Brain pericyte (primary cell): ENCODE results near the gene ADAM30.

Experiments used
- DNase-seq: peaks from one replicate; pipeline ENCODE4 v3.0.0-alpha.2; 2012; ENCODE audit warnings: low read depth, low spot score

ADAM30 gene

GRCh38 chr1:119896303-119896702 is at the start of gene ADAM30:
Gene ADAM30, minus strand, starts transcription at chr1:119896515. Its CDS starts 179 bp downstream, at chr1:119896336.
- no peak for DNase-seq

DNA sequence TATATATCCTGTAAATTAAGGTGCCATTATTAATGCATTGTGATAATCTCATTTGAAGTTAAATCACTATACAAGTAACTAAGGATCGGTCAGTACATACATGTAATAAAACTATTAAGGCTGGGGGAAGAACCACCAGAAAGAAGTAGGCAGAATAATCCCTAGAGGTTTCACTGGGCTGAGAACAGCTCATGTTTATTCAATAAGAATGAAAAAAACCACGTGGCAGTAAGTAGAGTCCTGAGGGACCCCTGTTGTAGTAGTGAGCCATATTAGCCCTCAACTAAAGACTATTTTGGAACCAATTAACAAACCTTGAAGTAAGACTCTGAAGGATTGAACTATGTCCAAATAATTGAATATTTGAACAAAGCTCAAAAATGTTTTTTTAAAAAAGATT is 46.9 kb upstream of the ADAM30 start:
- no peak for DNase-seq

- DNase-seq: no peak
Observed at GRCh38 chr1:119941392-119941791, 45.1 kb upstream of the ADAM30 start.

GRCh38 chr1:119940697-119941096 is 44.4 kb upstream of the ADAM30 start:
- DNase-seq: no peak

GRCh38 chr1:119937198-119937597 is 40.9 kb upstream of the ADAM30 start:
- no peak for DNase-seq

GRCh38 chr1:119935915-119936314 is 39.6 kb upstream of the ADAM30 start:
- DNase-seq: no peak

- no peak for DNase-seq
Observed at GRCh38 chr1:119935373-119935772, 39.1 kb upstream of the ADAM30 start.

- no peak for DNase-seq
Observed at GRCh38 chr1:119933397-119933796, 37.1 kb upstream of the ADAM30 start.

DNA sequence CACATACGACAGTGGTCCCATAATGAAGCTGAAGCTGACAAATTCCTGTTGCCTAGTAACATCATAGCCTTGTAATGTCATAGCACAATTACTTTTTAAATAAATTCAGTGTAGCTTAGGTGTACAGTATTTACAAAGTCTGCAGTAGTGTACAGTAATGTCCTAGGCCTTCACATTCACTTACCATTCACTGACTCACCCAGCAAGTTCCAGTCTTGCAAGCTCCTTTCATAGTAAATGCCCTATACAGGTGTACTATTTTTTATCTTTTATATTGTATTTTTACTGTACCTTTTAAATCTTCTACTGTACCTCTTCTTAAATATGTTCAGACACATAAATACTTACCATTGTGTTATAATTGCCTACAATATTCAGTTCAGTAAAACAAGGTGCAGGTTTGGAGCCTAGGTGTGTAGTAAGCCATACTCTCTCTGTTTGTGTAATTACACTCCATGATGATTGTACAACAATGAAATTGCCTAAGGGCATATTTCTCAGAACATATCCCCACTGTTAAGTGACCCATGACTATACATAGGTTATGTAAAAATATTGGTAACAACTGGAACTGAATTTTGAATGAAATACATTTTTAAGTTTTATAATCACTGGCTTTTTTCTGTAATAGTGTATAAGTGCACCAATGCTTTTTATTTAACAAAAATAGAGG is 33.5 kb upstream of the ADAM30 start:
- no peak for DNase-seq

- DNase-seq: no peak
Observed at GRCh38 chr1:119926553-119926952, 30.2 kb upstream of the ADAM30 start.

GRCh38 chr1:119924948-119925898 is 28.9 kb upstream of the ADAM30 start:
- DNase-seq: no peak

DNA sequence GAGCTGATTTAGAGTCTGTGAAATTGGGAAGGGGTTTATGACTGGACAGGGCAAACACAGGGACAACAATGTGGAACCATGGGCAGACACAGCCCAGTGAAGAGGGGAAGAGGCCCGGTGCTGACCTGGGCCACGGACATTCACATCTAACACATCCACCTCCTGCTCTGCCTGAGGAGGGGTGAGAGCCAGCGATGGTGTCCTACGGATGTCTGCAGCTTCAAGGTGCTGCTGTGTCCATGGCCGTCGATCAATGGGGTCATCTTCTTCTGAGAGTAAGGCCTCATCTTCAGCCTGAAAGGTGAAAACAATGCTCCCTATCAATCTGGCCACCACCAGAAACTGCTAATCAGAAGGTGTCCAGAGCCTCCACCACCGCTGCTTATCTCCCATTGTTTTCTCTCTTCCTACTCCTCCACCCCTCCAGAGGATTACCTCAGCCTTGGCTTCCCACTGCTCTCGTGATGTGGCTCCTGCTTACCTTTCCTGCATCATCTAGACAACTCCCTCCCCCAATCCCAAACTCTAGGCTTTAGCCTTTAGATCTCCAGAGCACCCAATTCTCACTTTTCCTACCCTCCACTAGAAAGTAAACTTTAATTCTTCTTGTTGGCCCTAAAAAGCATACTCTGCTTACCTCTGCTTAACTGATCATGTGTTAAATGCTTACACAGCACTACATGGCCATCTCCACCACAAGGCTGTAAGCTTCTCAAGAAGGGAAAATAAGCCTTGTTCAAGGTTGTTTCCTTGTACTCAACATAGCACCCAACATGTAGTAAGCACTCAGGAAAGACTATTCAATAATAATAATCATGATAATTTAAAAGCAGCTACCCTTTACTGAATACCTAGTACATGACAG is 24.0 kb upstream of the ADAM30 start:
- no peak for DNase-seq

DNA sequence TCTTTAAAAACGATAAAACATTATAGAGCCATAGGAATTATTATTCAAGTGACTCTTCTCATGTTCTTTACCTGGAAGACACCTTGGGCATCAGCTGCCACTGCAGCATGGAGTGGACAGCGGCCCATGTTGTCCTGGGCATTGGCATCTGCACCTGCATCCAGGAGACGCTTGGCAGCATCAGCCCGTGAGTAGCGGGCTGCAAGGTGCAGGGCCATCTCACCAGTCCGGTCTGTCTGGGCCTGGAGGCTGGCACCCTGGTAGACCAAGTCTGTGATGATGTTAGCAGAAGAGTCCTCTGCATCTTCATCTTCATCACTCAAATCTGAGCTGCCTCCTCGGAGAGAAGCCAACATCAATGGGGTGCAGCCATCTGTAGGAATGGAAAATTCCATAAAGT is 22.9 kb upstream of the ADAM30 start:
- no peak for DNase-seq

- DNase-seq: no peak
Observed at GRCh38 chr1:119918301-119918700, 22.0 kb upstream of the ADAM30 start.

- peak; percentile 7 for DNase-seq
Observed at GRCh38 chr1:119917304-119918055, 21.2 kb upstream of the ADAM30 start.

- DNase-seq: no peak
Observed at GRCh38 chr1:119915517-119915916, 19.2 kb upstream of the ADAM30 start.

GRCh38 chr1:119914071-119914470 is 17.8 kb upstream of the ADAM30 start:
- no peak for DNase-seq

GRCh38 chr1:119912963-119913362 is 16.6 kb upstream of the ADAM30 start:
- DNase-seq: no peak

DNA sequence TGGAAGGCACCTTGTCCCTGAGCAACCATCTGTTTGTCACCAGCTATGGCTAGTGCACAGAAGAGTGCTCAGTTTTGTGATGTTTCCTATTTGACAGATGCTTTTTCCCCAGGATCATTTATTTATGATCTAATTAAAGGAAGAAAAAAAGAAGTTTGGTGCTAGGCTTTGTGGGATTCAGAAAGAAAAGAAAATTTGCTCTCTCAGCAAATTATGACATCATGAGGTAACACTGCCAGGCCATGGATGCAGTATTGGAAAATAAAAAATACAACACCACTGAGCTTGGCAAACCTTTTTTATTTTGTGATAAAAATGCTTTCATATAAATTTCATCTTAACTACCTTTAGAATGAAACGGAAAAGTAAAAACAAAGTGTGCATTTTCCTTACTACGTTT is 15.5 kb upstream of the ADAM30 start:
- no peak for DNase-seq

- DNase-seq: no peak
Observed at GRCh38 chr1:119910618-119911017, 14.3 kb upstream of the ADAM30 start.
